Measurements from ENCODE around the gene LRRC72.
"Not testable (repeated sequence)": the region's sequence is repeated elsewhere in the genome, so short reads cannot be mapped to it uniquely, and the experiment has no call there.

LRRC72 gene

DNA sequence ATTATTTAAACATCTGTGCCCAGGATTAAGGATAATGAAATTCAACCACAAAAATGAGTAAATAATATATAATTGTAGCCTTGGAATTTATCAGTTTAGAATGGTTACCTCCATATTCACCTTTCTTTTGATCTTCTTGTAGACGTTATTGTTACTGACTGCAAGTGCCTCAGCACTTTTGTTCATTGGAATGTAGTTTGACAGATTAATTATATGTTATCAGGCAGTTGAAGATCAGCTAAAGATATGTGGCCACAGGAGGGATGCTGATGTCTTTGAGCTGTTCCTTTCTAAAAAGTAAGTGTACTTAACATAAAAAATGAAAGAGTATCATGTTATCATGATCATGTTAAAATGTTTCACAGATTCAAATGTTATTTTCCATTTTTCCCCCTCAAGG lies 5.6 kb downstream of the LRRC72 start:
- no peaks in the 10 kb centered on the region for H3K4me1 ChIP-seq (ENCODE audit: control insufficient read depth, low read length)
- TF ChIP-seq EZH2phosphoT487 (IDR thresholded peaks at IDR 0.05; ENCODE audit: borderline replicate concordance, low read length): no peak
- no peak for TF ChIP-seq CTCF (IDR thresholded peaks at IDR 0.05; ENCODE audit: low read depth, low read length, poor library complexity, severe bottlenecking)

GRCh38 chr7:16535500-16535899 lies 8.9 kb downstream of the LRRC72 start:
- Histone ChIP-seq H3F3A (ENCODE audit: control insufficient read depth, insufficient read depth) (no peaks in the 10 kb centered on the region), H3K4me3 (ENCODE audit: low read length) (no peak overlapping the region), H3K79me2 (ENCODE audit: control insufficient read depth, low read length) (no peaks in the 10 kb centered on the region), H3K27ac (ENCODE audit: low read depth, low read length) (no peak overlapping the region), H3K4me1 (ENCODE audit: control insufficient read depth, low read length) (no peaks in the 10 kb centered on the region), H3K36me3 (ENCODE audit: control insufficient read depth, low read length) (no peaks in the 10 kb centered on the region), H4K20me1 (ENCODE audit: control insufficient read depth, insufficient read depth, low read depth, low read length) (no peaks in the 10 kb centered on the region), H3K27me3 (ENCODE audit: control insufficient read depth, low read length) (no peaks in the 10 kb centered on the region), H3K4me2 (ENCODE audit: low read length) (no peak overlapping the region), H3K9me2 (replicated peaks; ENCODE audit: control insufficient read depth, low read length) (no peaks in the 10 kb centered on the region), H3K9me3 (ENCODE audit: control insufficient read depth, insufficient read depth, low read length) (no peaks in the 10 kb centered on the region; the same call in 1 of the 2 replicates)
- TF ChIP-seq CTCF (IDR thresholded peaks at IDR 0.05; ENCODE audit: low read depth, low read length, poor library complexity, severe bottlenecking): no peak

More for the DNA sequence above, 5.6 kb downstream of the LRRC72 start:
- no peaks in the 10 kb centered on the region for H3K79me2 ChIP-seq (ENCODE audit: control insufficient read depth, low read length)
- H4K20me1 ChIP-seq (ENCODE audit: control insufficient read depth, insufficient read depth, low read depth, low read length): no peaks in the 10 kb centered on the region
- no peaks in the 10 kb centered on the region for H3K9me3 ChIP-seq (ENCODE audit: control insufficient read depth, insufficient read depth, low read length)
- no peaks in the 10 kb centered on the region for H3K9me2 ChIP-seq (replicated peaks; ENCODE audit: control insufficient read depth, low read length)
- no peaks in the 10 kb centered on the region for H3F3A ChIP-seq (ENCODE audit: control insufficient read depth, insufficient read depth)
- no peak overlapping the region for H3K4me2 ChIP-seq (ENCODE audit: low read length)
- H3K36me3 ChIP-seq (ENCODE audit: control insufficient read depth, low read length): no peaks in the 10 kb centered on the region
- H3K4me3 ChIP-seq (ENCODE audit: low read length): no peak overlapping the region
- H3K27me3 ChIP-seq (ENCODE audit: control insufficient read depth, low read length): no peaks in the 10 kb centered on the region
- no peak overlapping the region for H3K27ac ChIP-seq (ENCODE audit: low read depth, low read length)

- not testable (repeated sequence) for H3K9me3 ChIP-seq (ENCODE audit: control insufficient read depth, insufficient read depth, low read length); H3K9me2 ChIP-seq (replicated peaks; ENCODE audit: control insufficient read depth, low read length); H3K36me3 ChIP-seq (ENCODE audit: control insufficient read depth, low read length); H3K27me3 ChIP-seq (ENCODE audit: control insufficient read depth, low read length); H4K20me1 ChIP-seq (ENCODE audit: control insufficient read depth, insufficient read depth, low read depth, low read length); H3K27ac ChIP-seq (ENCODE audit: low read depth, low read length); H3K4me2 ChIP-seq (ENCODE audit: low read length); H3K4me1 ChIP-seq (ENCODE audit: control insufficient read depth, low read length); H3K4me3 ChIP-seq (ENCODE audit: low read length); H3F3A ChIP-seq (ENCODE audit: control insufficient read depth, insufficient read depth); H3K79me2 ChIP-seq (ENCODE audit: control insufficient read depth, low read length)
These were observed 13.9 kb downstream of the LRRC72 start for GRCh38 chr7:16540559-16540958.

DNA sequence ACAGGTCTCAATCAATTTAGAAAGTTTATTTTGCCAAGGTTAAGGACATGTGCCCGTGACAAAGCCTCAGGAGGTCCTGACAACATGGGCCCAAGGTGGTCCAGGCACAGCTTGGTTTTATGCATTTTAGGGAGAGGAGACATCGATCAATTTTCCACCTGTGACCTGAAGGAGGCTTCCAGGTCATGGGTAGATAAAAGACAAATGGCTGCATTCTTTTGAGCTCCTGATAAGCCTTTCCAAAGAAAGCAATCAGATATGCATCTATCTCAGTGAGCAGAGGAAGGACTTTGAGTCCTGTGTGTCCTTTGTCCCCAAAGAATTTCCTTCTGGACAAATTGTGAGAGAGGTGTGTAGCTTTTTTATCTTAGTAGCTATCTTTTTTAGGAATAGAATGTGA lies 15.8 kb downstream of the LRRC72 start:
- no peaks in the 10 kb centered on the region for H3F3A ChIP-seq (ENCODE audit: control insufficient read depth, insufficient read depth)
- H4K20me1 ChIP-seq (ENCODE audit: control insufficient read depth, insufficient read depth, low read depth, low read length): no peaks in the 10 kb centered on the region
- H3K27me3 ChIP-seq (ENCODE audit: control insufficient read depth, low read length): no peaks in the 10 kb centered on the region
- no peaks in the 10 kb centered on the region; the same call in 1 of the 2 replicates for H3K9me3 ChIP-seq (ENCODE audit: control insufficient read depth, insufficient read depth, low read length)
- no peaks in the 10 kb centered on the region for H3K9me2 ChIP-seq (replicated peaks; ENCODE audit: control insufficient read depth, low read length)
- no peaks in the 10 kb centered on the region for H3K79me2 ChIP-seq (ENCODE audit: control insufficient read depth, low read length)
- H3K36me3 ChIP-seq (ENCODE audit: control insufficient read depth, low read length): no peaks in the 10 kb centered on the region
- no peaks in the 10 kb centered on the region for H3K4me1 ChIP-seq (ENCODE audit: control insufficient read depth, low read length)
- no peak overlapping the region for H3K27ac ChIP-seq (ENCODE audit: low read depth, low read length)
- TF ChIP-seq CTCF (IDR thresholded peaks at IDR 0.05; ENCODE audit: low read depth, low read length, poor library complexity, severe bottlenecking) (no peak), EZH2phosphoT487 (IDR thresholded peaks at IDR 0.05; ENCODE audit: borderline replicate concordance, low read length) (no peak)
- no peak overlapping the region for H3K4me3 ChIP-seq (ENCODE audit: low read length)
- no peak overlapping the region for H3K4me2 ChIP-seq (ENCODE audit: low read length)

All from DOHH2 (cell line).